GM10266 (cell line): ENCODE results near the gene DHRSX.

Experiments
- DNase-seq: peaks from one replicate; pipeline ENCODE4 v3.0.0; 2012; ENCODE audit errors: extremely low spot score
- TF ChIP-seq, protein P1 (sequence below): IDR thresholded peaks from 2 replicates; pipeline ENCODE4 v1.5.1; 2012; ENCODE audit warnings: mild to moderate bottlenecking, low read depth; ENCODE audit not compliant: control insufficient read depth, insufficient read depth; ENCODE audit errors: missing control alignments

Gene DHRSX

DNA sequence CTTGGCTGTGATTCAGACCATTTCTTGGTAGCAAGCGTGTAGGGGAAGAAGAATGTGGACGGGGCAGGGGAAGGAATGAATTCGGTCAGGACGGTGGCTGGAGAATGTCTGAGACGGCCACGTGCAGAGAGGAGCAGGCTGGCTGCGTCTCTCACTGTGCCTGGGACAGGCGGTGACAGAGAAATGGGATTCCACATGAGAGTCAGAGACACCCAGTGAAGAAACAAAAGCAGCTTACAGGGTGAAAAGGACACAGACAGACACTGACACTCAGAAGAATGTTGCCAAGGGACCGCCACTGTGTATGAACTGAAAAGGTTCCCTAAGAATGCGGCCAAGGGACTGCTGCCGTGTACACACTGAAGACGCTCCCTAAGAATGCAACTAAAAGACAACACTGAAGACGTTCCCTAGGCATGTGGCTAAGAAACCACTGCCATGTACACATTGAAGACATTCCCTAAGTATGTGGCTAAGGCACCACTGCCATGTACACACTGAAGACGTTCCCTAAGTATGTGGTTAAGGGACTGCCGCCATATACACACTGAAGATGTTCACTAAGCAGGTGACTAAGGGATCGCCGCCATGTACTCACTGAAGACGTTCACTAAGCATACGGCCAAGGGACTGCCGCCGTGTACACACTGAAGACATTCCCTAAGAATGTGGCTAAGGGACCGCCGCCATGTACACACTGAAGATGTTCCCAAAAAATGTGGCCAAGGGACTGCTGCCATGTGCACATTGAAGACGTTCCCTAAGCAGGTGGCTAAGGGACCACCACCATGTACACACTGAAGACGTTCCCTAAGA lies 49.1 kb downstream of the DHRSX start:
- TF ChIP-seq, protein P1, sequence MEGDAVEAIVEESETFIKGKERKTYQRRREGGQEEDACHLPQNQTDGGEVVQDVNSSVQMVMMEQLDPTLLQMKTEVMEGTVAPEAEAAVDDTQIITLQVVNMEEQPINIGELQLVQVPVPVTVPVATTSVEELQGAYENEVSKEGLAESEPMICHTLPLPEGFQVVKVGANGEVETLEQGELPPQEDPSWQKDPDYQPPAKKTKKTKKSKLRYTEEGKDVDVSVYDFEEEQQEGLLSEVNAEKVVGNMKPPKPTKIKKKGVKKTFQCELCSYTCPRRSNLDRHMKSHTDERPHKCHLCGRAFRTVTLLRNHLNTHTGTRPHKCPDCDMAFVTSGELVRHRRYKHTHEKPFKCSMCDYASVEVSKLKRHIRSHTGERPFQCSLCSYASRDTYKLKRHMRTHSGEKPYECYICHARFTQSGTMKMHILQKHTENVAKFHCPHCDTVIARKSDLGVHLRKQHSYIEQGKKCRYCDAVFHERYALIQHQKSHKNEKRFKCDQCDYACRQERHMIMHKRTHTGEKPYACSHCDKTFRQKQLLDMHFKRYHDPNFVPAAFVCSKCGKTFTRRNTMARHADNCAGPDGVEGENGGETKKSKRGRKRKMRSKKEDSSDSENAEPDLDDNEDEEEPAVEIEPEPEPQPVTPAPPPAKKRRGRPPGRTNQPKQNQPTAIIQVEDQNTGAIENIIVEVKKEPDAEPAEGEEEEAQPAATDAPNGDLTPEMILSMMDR: no peak

DNA sequence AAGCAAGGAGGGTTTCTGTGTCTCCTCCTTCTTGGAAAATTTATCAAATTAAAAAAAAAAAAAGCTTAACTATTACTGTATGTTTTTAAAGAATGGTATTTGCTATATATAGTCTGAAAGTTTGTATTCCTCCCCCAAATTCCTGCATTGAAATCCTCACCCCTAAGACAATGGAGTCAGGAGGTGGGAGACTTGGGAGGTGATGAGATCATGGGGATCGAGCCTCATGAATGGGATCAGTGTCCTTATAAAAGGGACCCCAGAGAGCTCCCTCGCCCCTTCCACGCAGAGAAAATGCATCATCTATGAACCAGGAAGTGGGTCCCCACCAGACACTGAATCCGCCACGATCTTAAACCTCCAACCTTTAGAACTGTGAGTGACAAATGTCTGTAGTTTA lies 50.1 kb downstream of the DHRSX start:
- DNase-seq: no peak
- TF ChIP-seq, protein P1: no peak

More for the DNA sequence above, 49.1 kb downstream of the DHRSX start:
- no peak for DNase-seq

GRCh38 chrX:2449135-2449886 lies 51.5 kb downstream of the DHRSX start:
- DNase-seq: no peak
- TF ChIP-seq, protein P1: no peak

GRCh38 chrX:2447484-2447883 lies 53.3 kb downstream of the DHRSX start:
- TF ChIP-seq, protein P1: no peak
- no peak for DNase-seq

- no peak for DNase-seq
- TF ChIP-seq, protein P1: no peak
These were observed 54.0 kb downstream of the DHRSX start for GRCh38 chrX:2446815-2447214.

DNA sequence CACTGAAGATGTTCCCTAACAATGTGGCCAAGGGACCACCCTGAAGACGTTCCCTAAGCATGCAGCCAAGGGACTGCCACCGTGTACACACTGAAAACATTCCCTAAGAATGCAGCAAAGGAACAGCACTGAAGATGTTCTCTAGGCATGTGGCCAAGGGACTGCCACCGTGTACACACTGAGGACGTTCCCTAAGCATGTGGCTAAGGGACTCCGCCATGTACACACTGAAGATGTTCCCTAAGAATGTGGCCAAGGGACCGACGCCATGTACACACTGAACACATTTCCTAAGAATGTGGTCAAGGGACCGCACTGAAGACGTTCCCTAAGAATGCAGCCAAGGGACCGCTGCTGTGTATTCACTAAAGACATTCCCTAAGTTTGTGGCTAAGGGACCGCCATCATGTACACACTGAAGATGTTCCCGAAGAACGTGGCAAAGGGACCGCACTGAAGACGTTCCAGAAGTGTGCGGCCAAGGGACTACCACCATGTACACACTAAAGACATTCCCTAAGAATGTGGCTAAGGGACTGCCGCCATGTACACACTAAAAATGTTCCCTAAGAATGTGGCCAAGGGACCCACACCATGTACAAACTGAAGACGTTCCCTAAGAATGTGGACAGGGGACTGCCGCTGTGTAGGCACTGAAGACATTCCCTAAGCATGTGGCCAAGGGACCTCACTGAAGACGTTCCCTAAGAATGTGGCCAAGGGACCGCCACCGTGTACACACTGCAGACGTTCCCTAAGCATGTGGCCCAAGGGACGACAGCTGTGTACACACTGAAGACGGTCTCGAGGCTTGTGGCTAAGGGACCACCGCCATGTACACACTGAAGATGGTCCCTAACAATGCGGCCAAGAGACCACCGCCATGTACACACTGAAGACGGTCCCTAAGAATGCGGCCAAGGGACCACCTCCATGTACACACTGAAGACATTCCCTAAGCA lies 54.8 kb downstream of the DHRSX start:
- no peak for DNase-seq
- TF ChIP-seq, protein P1: no peak
